Common myeloid progenitor, CD34-positive (primary cell): Measurements from ENCODE around the gene SLIT1.

Experiments used
- CTCF ChIA-PET: fragments of 350-600 bp; sonication (Branson Sonifier 250); formaldehyde crosslinking; loops from one replicate; lab custom pipeline; 2021; ENCODE audit warnings: antibody characterized with exemption; lab: Charles Lee
- POLR2A ChIA-PET: fragments of 350-600 bp; sonication (Branson Sonifier 250); formaldehyde crosslinking; loops from one replicate; lab custom pipeline; 2021; ENCODE audit warnings: antibody characterized with exemption; lab: Charles Lee
- DNase-seq, 3 donors: peaks; one replicate each; pipeline versions ENCODE4 v3.0.0 to v3.0.0-alpha.2; 2013
- H3K27ac ChIP-seq, 2 experiments: 1 replicate in 1 of 2; 2 replicates in 1 of 2; pipeline ENCODE4 v1.7.0; 2013; ENCODE audit warnings: inconsistent platforms in 2 of 2, low read length in 2 of 2, mild to moderate bottlenecking in 2 of 2, low read depth in 1 of 2, moderate library complexity in 1 of 2; ENCODE audit not compliant: severe bottlenecking in 2 of 2, insufficient read depth in 1 of 2, poor library complexity in 1 of 2
- H3K27me3 ChIP-seq, 5 experiments: replicated peaks in 2 of 5; 1 replicate in 3 of 5; 2 replicates in 2 of 5; pipeline versions ENCODE4 v1.6.1 to v1.7.0; 2013; ENCODE audit warnings: low read length in 4 of 5, mild to moderate bottlenecking in 2 of 5, moderate library complexity in 2 of 5, inconsistent platforms in 1 of 5; ENCODE audit not compliant: insufficient read depth in 5 of 5, control insufficient read depth in 4 of 5
- H3K36me3 ChIP-seq, 4 experiments: 1 replicate in 2 of 4; 2 replicates in 2 of 4; pipeline versions ENCODE4 v1.6.1 to v1.7.0; 2013; ENCODE audit warnings: low read length in 3 of 4, control low read depth in 1 of 4, mild to moderate bottlenecking in 1 of 4; ENCODE audit not compliant: control insufficient read depth in 4 of 4, insufficient read depth in 4 of 4
- H3K4me1 ChIP-seq, 4 experiments: 1 replicate in 3 of 4; 2 replicates in 1 of 4; pipeline versions ENCODE4 v1.6.1 to v1.7.1; 2013; ENCODE audit warnings: low read length in 3 of 4, mild to moderate bottlenecking in 3 of 4, control low read depth in 1 of 4, inconsistent platforms in 1 of 4, moderate library complexity in 1 of 4; ENCODE audit not compliant: control insufficient read depth in 4 of 4, insufficient read depth in 4 of 4; ENCODE audit errors: control extremely low read depth in 1 of 4
- H3K4me3 ChIP-seq, 7 experiments: 1 replicate in 4 of 7; 2 replicates in 3 of 7; pipeline versions ENCODE4 v1.5.1 to v1.7.0; 2013; ENCODE audit warnings: mild to moderate bottlenecking in 7 of 7, low read length in 6 of 7, moderate library complexity in 6 of 7, inconsistent platforms in 2 of 7, low read depth in 2 of 7, control low read depth in 1 of 7; ENCODE audit not compliant: insufficient read depth in 4 of 7, control insufficient read depth in 1 of 7; ENCODE audit errors: extremely low read depth in 1 of 7
- H3K9me3 ChIP-seq, 5 experiments: 1 replicate in 4 of 5; 2 replicates in 1 of 5; pipeline versions ENCODE4 v1.6.1 to v1.7.1; 2013; ENCODE audit warnings: low read length in 4 of 5, mild to moderate bottlenecking in 2 of 5, inconsistent platforms in 1 of 5, low read depth in 1 of 5, moderate library complexity in 1 of 5; ENCODE audit not compliant: control insufficient read depth in 4 of 5, insufficient read depth in 2 of 5; ENCODE audit errors: control extremely low read depth in 1 of 5
- WGBS: methylation state at CpG from one replicate; pipeline ENCODE4 v1.1.5; 2013; ENCODE audit not compliant: insufficient coverage; 5-methylcytosine and 5-hydroxymethylcytosine counted together

Gene SLIT1

DNA sequence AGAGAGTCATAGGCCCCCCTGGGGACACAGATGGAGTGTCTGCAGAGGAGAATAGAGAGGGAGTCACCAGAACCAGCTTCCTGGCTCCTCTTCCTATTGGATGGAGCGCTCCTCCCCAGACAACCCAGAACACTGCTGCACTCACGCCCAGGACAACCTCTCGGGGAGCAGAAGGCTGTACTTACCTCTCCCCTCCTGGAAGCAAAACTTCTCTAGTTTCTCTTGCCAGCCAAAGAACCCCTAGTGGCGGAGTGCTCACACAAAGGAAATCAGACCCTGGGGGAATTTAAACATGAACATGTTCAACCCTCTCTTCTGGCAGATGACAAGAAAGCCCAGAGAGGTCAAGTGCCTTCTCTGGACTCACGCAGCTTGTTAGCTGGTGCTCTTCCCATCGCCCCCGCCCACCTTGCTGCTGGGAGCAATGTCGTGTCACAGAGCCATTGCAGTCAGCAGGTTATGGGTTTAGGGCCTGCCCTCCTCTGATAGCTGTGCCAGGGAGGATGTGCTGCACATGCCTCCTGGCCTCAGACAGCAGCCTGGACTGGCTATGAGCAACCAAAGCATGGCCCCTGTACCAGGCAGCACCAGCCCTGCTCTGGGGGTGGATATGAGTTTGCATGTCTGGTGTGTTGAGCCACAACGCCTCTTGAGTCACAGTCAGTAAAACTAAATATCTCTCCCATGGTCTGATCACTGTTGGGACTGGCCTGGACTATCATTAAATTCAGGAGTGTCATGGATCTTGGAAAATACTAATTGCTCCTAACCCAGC is 84.4 kb downstream of the SLIT1 start:
- DNase-seq: peak in 1 of 3 donors; percentile 8
- Histone ChIP-seq H3K36me3 (no peaks in the 10 kb centered on the region), H3K4me1 (no peaks in the 10 kb centered on the region), H3K4me3 (no peak overlapping the region), H3K9me3 (no peaks in the 10 kb centered on the region), H3K27ac (no peak overlapping the region), H3K27me3 (peaks cover 0 to 28% (median 17%) of the 10 kb centered on the region in 5 experiments)
- POLR2A ChIA-PET: no interaction called here
- CTCF ChIA-PET: interaction anchor here (1.1 to 2.6 kb wide), 3 partner anchors 20 to 109 kb away, joined by 3 to 9 read pairs (median 5); no protein-coding TSS in a partner anchor
- 91% methylated on average over 7 of the region's 9 CpGs for WGBS

DNA sequence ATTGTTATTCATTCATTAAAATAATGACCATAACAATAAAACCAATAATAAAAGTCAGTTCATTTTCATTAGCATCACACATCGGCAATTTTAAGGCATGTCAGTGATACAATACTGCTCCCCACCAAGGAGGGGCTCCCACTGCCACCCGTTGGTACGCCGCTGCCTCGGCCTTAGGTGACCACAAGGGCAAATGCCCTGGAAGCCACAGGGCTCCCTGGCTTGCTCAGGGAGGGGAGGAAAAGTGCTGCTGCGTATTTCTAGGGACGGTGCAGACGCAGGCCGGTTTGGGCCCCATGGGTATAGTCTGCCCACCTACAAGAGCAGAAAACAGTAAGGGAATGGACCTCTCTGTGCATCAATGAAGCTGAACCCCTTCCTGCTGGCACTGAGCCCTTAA is 85.1 kb downstream of the SLIT1 start:
- WGBS: 100% methylated on average over 7 of the region's 9 CpGs
- POLR2A ChIA-PET: no interaction called here
- H3K27ac ChIP-seq: no peak overlapping the region
- peaks cover 0 to 35% (median 19%) of the 10 kb centered on the region in 5 experiments for H3K27me3 ChIP-seq
- H3K4me1 ChIP-seq: no peaks in the 10 kb centered on the region
- H3K9me3 ChIP-seq: no peaks in the 10 kb centered on the region
- no peak overlapping the region for H3K4me3 ChIP-seq
- CTCF ChIA-PET: interaction anchor here (0.6 to 1.3 kb wide), 3 partner anchors 96 to 168 kb away, joined by 3 read pairs; no protein-coding TSS in a partner anchor
- no peak for DNase-seq
- H3K36me3 ChIP-seq: no peaks in the 10 kb centered on the region

DNA sequence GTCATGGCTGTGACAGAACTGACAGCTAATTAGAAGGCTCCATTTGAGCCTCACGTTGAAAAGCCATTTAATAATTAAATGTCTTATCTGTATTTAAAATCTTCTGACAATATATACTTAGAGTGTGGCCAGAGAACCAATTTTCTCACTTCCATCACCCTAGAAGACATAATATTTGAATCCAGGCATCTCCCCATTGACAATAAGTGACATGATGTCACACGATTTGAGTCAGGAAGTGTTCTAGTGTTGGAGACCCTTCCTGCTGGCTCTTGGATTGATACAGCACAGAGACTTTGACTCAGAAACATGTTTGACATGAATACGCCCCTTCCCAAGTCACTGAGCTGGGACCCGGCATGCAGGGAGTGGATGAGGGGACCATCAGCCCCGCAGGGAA is 85.9 kb downstream of the SLIT1 start:
- 85% methylated on average over 4 of the region's 5 CpGs for WGBS
- Histone ChIP-seq H3K36me3 (no peaks in the 10 kb centered on the region), H3K27ac (no peak overlapping the region), H3K27me3 (peaks cover 0 to 43% (median 26%) of the 10 kb centered on the region in 5 experiments), H3K9me3 (no peaks in the 10 kb centered on the region), H3K4me3 (no peak overlapping the region), H3K4me1 (no peaks in the 10 kb centered on the region)
- ChIA-PET CTCF (interaction anchor here (0.6 to 1.3 kb wide), 2 partner anchors 97 to 167 kb away, joined by 3 read pairs; no protein-coding TSS in a partner anchor), POLR2A (no interaction called here)
- DNase-seq: no peak

DNA sequence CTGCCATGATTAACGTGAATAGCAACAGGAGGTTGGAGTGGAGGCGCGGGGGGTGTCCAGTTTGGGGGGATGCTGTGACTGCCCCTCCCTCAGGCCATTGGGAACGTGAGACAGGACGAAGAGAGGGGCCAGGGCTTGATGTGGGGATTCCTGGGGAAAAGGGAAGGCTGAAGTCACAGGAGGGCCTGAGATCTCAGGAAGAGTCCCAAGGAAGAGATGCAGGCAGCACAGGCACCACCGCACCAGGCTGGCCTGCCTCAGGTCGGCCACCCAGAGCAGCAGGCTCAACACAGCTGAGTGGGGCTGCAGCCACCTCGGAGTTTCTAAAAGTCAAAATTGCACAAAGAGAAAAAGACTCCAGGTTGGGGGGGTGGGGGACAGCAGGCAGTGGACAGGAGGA is 86.7 kb downstream of the SLIT1 start:
- CTCF ChIA-PET: interaction anchor here (1.3 kb wide), 1 partner anchor 98 kb away, joined by 3 read pairs; no protein-coding TSS in a partner anchor
- Histone ChIP-seq H3K27ac (no peak overlapping the region), H3K36me3 (no peaks in the 10 kb centered on the region), H3K27me3 (peaks cover 0 to 50% (median 29%) of the 10 kb centered on the region in 5 experiments), H3K4me3 (no peak overlapping the region), H3K9me3 (no peaks in the 10 kb centered on the region), H3K4me1 (no peaks in the 10 kb centered on the region)
- 89% methylated on average over 7 of the region's 8 CpGs for WGBS
- no peak for DNase-seq
- POLR2A ChIA-PET: no interaction called here

DNA sequence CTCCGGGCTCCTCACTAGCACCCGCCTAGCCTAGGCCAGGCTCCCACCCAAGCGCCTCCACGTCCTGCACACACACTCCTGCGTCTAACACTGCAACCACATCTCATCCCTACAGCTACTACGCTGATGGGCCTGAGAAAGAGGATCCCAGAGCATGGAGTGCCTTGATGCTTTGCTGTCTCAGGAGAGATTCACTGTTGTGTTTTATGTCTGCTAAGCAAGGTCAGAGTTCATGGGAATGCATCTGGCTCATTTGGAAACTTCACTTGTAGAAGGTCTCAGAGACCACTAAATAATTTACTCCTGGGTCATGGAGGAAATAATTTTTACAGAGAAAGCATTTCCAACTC is 88.7 kb downstream of the SLIT1 start:
- Histone ChIP-seq H3K27me3 (peaks cover 0 to 56% (median 25%) of the 10 kb centered on the region in 5 experiments), H3K4me3 (no peak overlapping the region), H3K27ac (no peak overlapping the region), H3K4me1 (no peaks in the 10 kb centered on the region), H3K9me3 (no peaks in the 10 kb centered on the region), H3K36me3 (no peaks in the 10 kb centered on the region)
- ChIA-PET POLR2A (no interaction called here), CTCF (interaction anchor here (1.3 to 1.7 kb wide), 3 partner anchors 13 to 112 kb away, joined by 3 to 5 read pairs (median 4); no protein-coding TSS in a partner anchor)
- WGBS: 100% methylated on average over 2 of the region's 6 CpGs
- DNase-seq: no peak

DNA sequence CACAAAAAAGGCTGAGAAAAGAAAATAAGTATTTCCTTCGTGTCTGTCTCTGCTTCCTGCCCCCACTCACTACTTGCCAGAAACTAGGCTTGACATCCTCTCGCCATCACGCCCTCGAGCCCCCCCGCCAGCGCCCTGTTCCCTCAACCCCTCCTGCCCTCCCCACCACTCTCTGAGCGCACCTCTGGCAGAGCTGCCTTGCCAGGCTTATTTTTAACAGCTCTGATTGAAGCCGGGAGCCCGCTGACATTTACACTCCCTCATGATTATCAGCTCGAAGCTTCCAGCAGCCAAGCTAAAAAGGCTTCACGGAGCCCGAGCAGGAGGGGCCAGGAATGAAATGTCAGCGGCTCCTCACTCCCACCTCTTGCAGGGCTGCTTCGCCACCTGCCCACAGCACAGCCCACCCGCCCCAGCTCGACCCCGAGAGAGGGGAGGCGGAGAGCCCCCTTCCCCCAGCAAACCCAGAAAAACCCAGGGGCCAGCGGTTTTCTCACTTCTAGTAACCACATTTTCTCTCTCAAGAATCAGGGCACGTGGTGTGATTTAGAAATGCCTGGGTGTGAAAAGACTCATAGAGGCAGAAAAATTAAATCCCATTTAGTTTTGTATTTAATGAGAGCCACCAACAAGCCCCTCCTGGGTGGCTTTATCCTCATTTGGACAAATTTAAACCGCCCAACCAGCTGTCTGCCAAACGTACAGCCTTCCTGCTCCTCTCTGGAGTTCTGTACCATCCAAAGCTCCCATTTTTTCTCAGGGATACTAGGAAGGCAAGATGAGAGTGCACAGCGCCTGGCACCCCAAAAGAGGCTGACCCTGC is 89.3 kb downstream of the SLIT1 start:
- Histone ChIP-seq H3K4me3 (no peak overlapping the region), H3K9me3 (no peaks in the 10 kb centered on the region), H3K36me3 (no peaks in the 10 kb centered on the region), H3K27ac (no peak overlapping the region), H3K4me1 (no peaks in the 10 kb centered on the region), H3K27me3 (peaks cover 0 to 58% (median 24%) of the 10 kb centered on the region in 5 experiments)
- DNase-seq: no peak
- WGBS: 17% methylated on average over 14 of the region's 23 CpGs
- POLR2A ChIA-PET: no interaction called here
- CTCF ChIA-PET: interaction anchor here (0.9 to 1.3 kb wide), 2 partner anchors 12 to 14 kb away, joined by 4 read pairs; no protein-coding TSS in a partner anchor
